ENCODE measurements around the gene CLCN7. TPM values are rescaled to one million over a fixed set of nuclear protein-coding genes. Genes with fewer than 3 reads are reported as not detected.

CLCN7 gene
- total and polyA plus RNA-seq, 2 of the 4 experiments (the other 2 are of a cell fraction), result 10.8 to 45.2 TPM

GRCh38 chr16:1444730-1445517, 29.9 kb downstream of the CLCN7 start:
- CTCF ChIA-PET, result no interaction called here
- in situ Hi-C loops (cut with MboI; ENCODE audit: low sequenced_read_pairs), result no loop called here

More at GRCh38 chr16:1444730-1445517, 29.9 kb downstream of the CLCN7 start:
- Histone ChIP-seq H2AFZ (replicated peaks; ENCODE audit: low read length, poor library complexity) (no peak overlapping the region), H3K23ac (ENCODE audit: low read depth, low read length) (no peak overlapping the region), H2AK9ac (replicated peaks; ENCODE audit: low read depth, low read length, poor library complexity) (no peak overlapping the region), H4K91ac (ENCODE audit: insufficient read depth, low read depth, low read length) (no peak overlapping the region), H2BK20ac (ENCODE audit: low read depth, low read length) (no peak overlapping the region), H3K9me1 (ENCODE audit: insufficient read depth, low read length) (no peaks in the 10 kb centered on the region), H3K79me1 (ENCODE audit: low read depth in 1 of 2, low read length in 2 of 2) (no peaks in the 10 kb centered on the region), H3K36me3 (ENCODE audit: control insufficient read depth, insufficient read depth, low read length) (peaks cover 16% of the 10 kb centered on the region; the same call in 1 of the 2 replicates), H3K18ac (ENCODE audit: low read depth, low read length) (no peak overlapping the region), H3K4me3 (ENCODE audit: insufficient read depth, low read depth, low read length) (no peak overlapping the region), H3K4me2 (ENCODE audit: low read depth, low read length) (no peak overlapping the region), H3K27me3 (ENCODE audit: control insufficient read depth, insufficient read depth, low read length) (no peaks in the 10 kb centered on the region), H3K9me3 (ENCODE audit: control insufficient read depth, insufficient read depth, low read length) (no peaks in the 10 kb centered on the region), H2BK120ac (ENCODE audit: low read depth, low read length) (no peak overlapping the region), H4K8ac (ENCODE audit: low read depth in 2 of 2, low read length in 2 of 2) (no peak overlapping the region), H3K14ac (replicated peaks; ENCODE audit: low read depth, low read length) (no peak overlapping the region), H4K5ac (ENCODE audit: low read depth, low read length) (no peak overlapping the region), H3K4me1 (ENCODE audit: control insufficient read depth, insufficient read depth, low read length) (no peaks in the 10 kb centered on the region), H3K4ac (ENCODE audit: low read depth, low read length) (no peak overlapping the region), H3K27ac (ENCODE audit: insufficient read depth, low read length) (no peak overlapping the region), H4K20me1 (ENCODE audit: insufficient read depth, low read length) (no peaks in the 10 kb centered on the region), H2AK5ac (ENCODE audit: low read depth, low read length) (no peak overlapping the region), H3K56ac (ENCODE audit: extremely low read depth, insufficient read depth, low read length) (no peak overlapping the region), H3K9ac (ENCODE audit: low read depth, low read length) (no peak overlapping the region), H2BK5ac (ENCODE audit: low read depth, low read length, poor library complexity, severe bottlenecking) (no peak overlapping the region), H2BK15ac (ENCODE audit: low read depth, low read length) (no peak overlapping the region)
- no peak for TF ChIP-seq RCOR1 (IDR thresholded peaks at IDR 0.05; ENCODE audit: insufficient replicate concordance, low read length)
- no peak for TF ChIP-seq POLR2A (IDR thresholded peaks at IDR 0.05; ENCODE audit: low read depth, low read length)
- no peak for TF ChIP-seq ELK1 (IDR thresholded peaks at IDR 0.05; ENCODE audit: borderline replicate concordance, low read depth, low read length)
- no peak for TF ChIP-seq CHD1 (IDR thresholded peaks at IDR 0.05; ENCODE audit: low read depth, low read length)
- TF ChIP-seq CTCF (conservative IDR thresholded peaks at IDR 0.05; ENCODE audit: low read depth, low read length), result no peak
- no peak for TF ChIP-seq NFE2L2 (IDR thresholded peaks at IDR 0.05; ENCODE audit: low read depth, low read length)
- TF ChIP-seq BHLHE40 (IDR thresholded peaks at IDR 0.05; ENCODE audit: low read depth, low read length), result no peak
- no peak for TF ChIP-seq USF2 (IDR thresholded peaks at IDR 0.05; ENCODE audit: low read depth, low read length)
- no peak for TF ChIP-seq SMC3 (IDR thresholded peaks at IDR 0.05; ENCODE audit: low read depth, low read length)
- no peak for TF ChIP-seq RAD21 (IDR thresholded peaks at IDR 0.05; ENCODE audit: low read length)
- TF ChIP-seq MAZ (IDR thresholded peaks at IDR 0.05; ENCODE audit: borderline replicate concordance, low read depth, low read length), result no peak
- TF ChIP-seq RFX5 (IDR thresholded peaks at IDR 0.05; ENCODE audit: low read depth, low read length), result no peak
- no peak for TF ChIP-seq CEBPB (IDR thresholded peaks at IDR 0.05; ENCODE audit: low read depth, low read length)
- ATAC-seq (ENCODE audit: low read depth), result no peak
- DNase-seq, result no peak
- POLR2A ChIA-PET (ENCODE audit: unreplicated experiment), result no interaction called here
- BruUV-seq (replicated peaks), result no TSS peak
- 82% methylated on average over 13 of the region's 48 CpGs; no CpG with 5 or more reads in 1 of the 2 experiments for WGBS, 2 experiments (ENCODE audit: extremely low coverage in 2 of 2, insufficient read length in 1 of 2)
- dilution Hi-C loops (cut with HindIII; ENCODE audit: low sequenced_read_pairs, unreplicated experiment), result no loop called here
- intact Hi-C loops (cut with micrococcal nuclease), result no loop called here

All from IMR-90 (cell line).